SK-N-SH treated with all-trans-retinoic acid at 6 μM for 48 hours (cell line): Measurements from ENCODE around the gene FAM20C.

Experiments used
- ATAC-seq: fragments of 200-7000 bp; cut with Tn5 transposase; 3 replicates; pipeline ENCODE4 v1.9.1; 2020; ENCODE audit warnings: mild to moderate bottlenecking, moderate library complexity
- ARNTL ChIP-seq: fragments of 450-650 bp; formaldehyde crosslinking; IDR thresholded peaks from 2 replicates; pipeline ENCODE4 v1.5.0; 2020; ENCODE audit warnings: low read depth, mild to moderate bottlenecking, moderate library complexity, borderline replicate concordance
- CSDC2 ChIP-seq: fragments of 250-450 bp; sonication (Bioruptor Pico); IDR thresholded peaks from 2 replicates; pipeline ENCODE4 v1.5.0; 2020; ENCODE audit warnings: mild to moderate bottlenecking, moderate library complexity
- CSRNP3 ChIP-seq: fragments of 250-450 bp; sonication (Bioruptor Pico); IDR thresholded peaks from 2 replicates; pipeline ENCODE4 v1.5.1; 2021; ENCODE audit warnings: mild to moderate bottlenecking, moderate library complexity
- GLIS3 ChIP-seq: fragments of 250-450 bp; sonication (Bioruptor Pico); IDR thresholded peaks from 2 replicates; pipeline ENCODE4 v1.5.0; 2020; ENCODE audit warnings: mild to moderate bottlenecking, moderate library complexity
- ISL1 ChIP-seq: fragments of 250-450 bp; sonication (Bioruptor Pico); IDR thresholded peaks from 2 replicates; pipeline ENCODE4 v2.1.2; 2022; ENCODE audit warnings: mild to moderate bottlenecking, moderate library complexity
- OSR1 ChIP-seq: fragments of 250-450 bp; sonication (Bioruptor Pico); IDR thresholded peaks from 2 replicates; pipeline ENCODE4 v1.8.0; 2022; ENCODE audit warnings: moderate library complexity, mild to moderate bottlenecking, inconsistent platforms
- PPARA ChIP-seq: fragments of 250-450 bp; sonication (Bioruptor Pico); IDR thresholded peaks from 2 replicates; pipeline ENCODE4 v1.5.0; 2020; ENCODE audit warnings: mild to moderate bottlenecking, borderline replicate concordance
- RARB ChIP-seq: fragments of 250-450 bp; sonication (Bioruptor Pico); IDR thresholded peaks from 2 replicates; pipeline ENCODE4 v1.8.0; 2021; ENCODE audit warnings: mild to moderate bottlenecking, moderate library complexity
- SNAI2 ChIP-seq: fragments of 250-450 bp; sonication (Bioruptor Pico); IDR thresholded peaks from 2 replicates; pipeline ENCODE4 v1.5.0; 2020; ENCODE audit warnings: mild to moderate bottlenecking, moderate library complexity
- TCF4 ChIP-seq: fragments of 250-450 bp; sonication (Bioruptor Pico); IDR thresholded peaks from 2 replicates; pipeline ENCODE4 v1.8.0; 2021; ENCODE audit warnings: mild to moderate bottlenecking, moderate library complexity, borderline replicate concordance
- TOX ChIP-seq: fragments of 250-450 bp; sonication (Bioruptor Pico); IDR thresholded peaks from 2 replicates; pipeline ENCODE4 v1.8.0; 2021; ENCODE audit warnings: mild to moderate bottlenecking, moderate library complexity, borderline replicate concordance
- ZC3H10 ChIP-seq: fragments of 250-450 bp; sonication (Bioruptor Pico); IDR thresholded peaks from 2 replicates; pipeline ENCODE4 v1.5.1; 2021; ENCODE audit warnings: mild to moderate bottlenecking, moderate library complexity
- ZFP3 ChIP-seq: fragments of 250-450 bp; sonication (Bioruptor Pico); IDR thresholded peaks from 2 replicates; pipeline ENCODE4 v1.5.0; 2020; ENCODE audit warnings: mild to moderate bottlenecking, moderate library complexity
- ZFP30 ChIP-seq: fragments of 450-650 bp; formaldehyde crosslinking; IDR thresholded peaks from 2 replicates; pipeline ENCODE4 v1.5.0; 2022; ENCODE audit warnings: mild to moderate bottlenecking, moderate library complexity
- ZNF565 ChIP-seq: fragments of 450-650 bp; formaldehyde crosslinking; conservative IDR thresholded peaks from 2 replicates; pipeline ENCODE4 v1.5.0; 2020; ENCODE audit warnings: low read depth, mild to moderate bottlenecking, moderate library complexity
- ZNF70 ChIP-seq: fragments of 450-650 bp; formaldehyde crosslinking; IDR thresholded peaks from 2 replicates; pipeline ENCODE4 v1.5.0; 2020; ENCODE audit warnings: mild to moderate bottlenecking, moderate library complexity
- ZNF8 ChIP-seq: fragments of 450-650 bp; formaldehyde crosslinking; IDR thresholded peaks from 2 replicates; pipeline ENCODE4 v1.5.0; 2020; ENCODE audit warnings: mild to moderate bottlenecking, moderate library complexity
- TF ChIP-seq, protein P1 (sequence below): fragments of 250-450 bp; sonication (Bioruptor Pico); IDR thresholded peaks from 2 replicates; pipeline ENCODE4 v1.5.1; 2020; ENCODE audit warnings: low read depth, mild to moderate bottlenecking, moderate library complexity
- TF ChIP-seq, protein P2 (sequence below): fragments of 250-450 bp; sonication (Bioruptor Pico); IDR thresholded peaks from 2 replicates; pipeline ENCODE4 v1.8.0; 2021; ENCODE audit warnings: low read depth, mild to moderate bottlenecking, moderate library complexity, borderline replicate concordance
- TF ChIP-seq, protein P3 (sequence below): fragments of 250-450 bp; sonication (Bioruptor Pico); IDR thresholded peaks from 2 replicates; pipeline ENCODE4 v1.5.0; 2020; ENCODE audit warnings: mild to moderate bottlenecking, moderate library complexity

The FAM20C gene

GRCh38 chr7:152702-153391 lies 39.5 kb upstream of the FAM20C start:
- TF ChIP-seq ZNF8 (CRISPR knock-in tag): no peak
- TF ChIP-seq OSR1 (CRISPR knock-in tag): no peak
- TF ChIP-seq ZNF565 (CRISPR knock-in tag): no peak
- TF ChIP-seq TCF4 (CRISPR knock-in tag): no peak
- TF ChIP-seq ARNTL (CRISPR knock-in tag): no peak
- TF ChIP-seq ZNF70: no peak
- TF ChIP-seq CSRNP3 (CRISPR knock-in tag): no peak
- no peak for TF ChIP-seq CSDC2
- TF ChIP-seq, protein P1, sequence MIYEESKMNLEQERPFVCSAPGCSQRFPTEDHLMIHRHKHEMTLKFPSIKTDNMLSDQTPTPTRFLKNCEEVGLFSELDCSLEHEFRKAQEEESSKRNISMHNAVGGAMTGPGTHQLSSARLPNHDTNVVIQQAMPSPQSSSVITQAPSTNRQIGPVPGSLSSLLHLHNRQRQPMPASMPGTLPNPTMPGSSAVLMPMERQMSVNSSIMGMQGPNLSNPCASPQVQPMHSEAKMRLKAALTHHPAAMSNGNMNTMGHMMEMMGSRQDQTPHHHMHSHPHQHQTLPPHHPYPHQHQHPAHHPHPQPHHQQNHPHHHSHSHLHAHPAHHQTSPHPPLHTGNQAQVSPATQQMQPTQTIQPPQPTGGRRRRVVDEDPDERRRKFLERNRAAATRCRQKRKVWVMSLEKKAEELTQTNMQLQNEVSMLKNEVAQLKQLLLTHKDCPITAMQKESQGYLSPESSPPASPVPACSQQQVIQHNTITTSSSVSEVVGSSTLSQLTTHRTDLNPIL (CRISPR knock-in tag): no peak
- TF ChIP-seq, protein P2, sequence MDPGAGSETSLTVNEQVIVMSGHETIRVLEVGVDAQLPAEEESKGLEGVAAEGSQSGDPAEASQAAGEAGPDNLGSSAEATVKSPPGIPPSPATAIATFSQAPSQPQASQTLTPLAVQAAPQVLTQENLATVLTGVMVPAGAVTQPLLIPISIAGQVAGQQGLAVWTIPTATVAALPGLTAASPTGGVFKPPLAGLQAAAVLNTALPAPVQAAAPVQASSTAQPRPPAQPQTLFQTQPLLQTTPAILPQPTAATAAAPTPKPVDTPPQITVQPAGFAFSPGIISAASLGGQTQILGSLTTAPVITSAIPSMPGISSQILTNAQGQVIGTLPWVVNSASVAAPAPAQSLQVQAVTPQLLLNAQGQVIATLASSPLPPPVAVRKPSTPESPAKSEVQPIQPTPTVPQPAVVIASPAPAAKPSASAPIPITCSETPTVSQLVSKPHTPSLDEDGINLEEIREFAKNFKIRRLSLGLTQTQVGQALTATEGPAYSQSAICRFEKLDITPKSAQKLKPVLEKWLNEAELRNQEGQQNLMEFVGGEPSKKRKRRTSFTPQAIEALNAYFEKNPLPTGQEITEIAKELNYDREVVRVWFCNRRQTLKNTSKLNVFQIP (CRISPR knock-in tag): no peak
- TF ChIP-seq ISL1 (CRISPR knock-in tag): no peak
- TF ChIP-seq PPARA: no peak
- TF ChIP-seq ZFP3 (CRISPR knock-in tag): no peak
- TF ChIP-seq, protein P3, sequence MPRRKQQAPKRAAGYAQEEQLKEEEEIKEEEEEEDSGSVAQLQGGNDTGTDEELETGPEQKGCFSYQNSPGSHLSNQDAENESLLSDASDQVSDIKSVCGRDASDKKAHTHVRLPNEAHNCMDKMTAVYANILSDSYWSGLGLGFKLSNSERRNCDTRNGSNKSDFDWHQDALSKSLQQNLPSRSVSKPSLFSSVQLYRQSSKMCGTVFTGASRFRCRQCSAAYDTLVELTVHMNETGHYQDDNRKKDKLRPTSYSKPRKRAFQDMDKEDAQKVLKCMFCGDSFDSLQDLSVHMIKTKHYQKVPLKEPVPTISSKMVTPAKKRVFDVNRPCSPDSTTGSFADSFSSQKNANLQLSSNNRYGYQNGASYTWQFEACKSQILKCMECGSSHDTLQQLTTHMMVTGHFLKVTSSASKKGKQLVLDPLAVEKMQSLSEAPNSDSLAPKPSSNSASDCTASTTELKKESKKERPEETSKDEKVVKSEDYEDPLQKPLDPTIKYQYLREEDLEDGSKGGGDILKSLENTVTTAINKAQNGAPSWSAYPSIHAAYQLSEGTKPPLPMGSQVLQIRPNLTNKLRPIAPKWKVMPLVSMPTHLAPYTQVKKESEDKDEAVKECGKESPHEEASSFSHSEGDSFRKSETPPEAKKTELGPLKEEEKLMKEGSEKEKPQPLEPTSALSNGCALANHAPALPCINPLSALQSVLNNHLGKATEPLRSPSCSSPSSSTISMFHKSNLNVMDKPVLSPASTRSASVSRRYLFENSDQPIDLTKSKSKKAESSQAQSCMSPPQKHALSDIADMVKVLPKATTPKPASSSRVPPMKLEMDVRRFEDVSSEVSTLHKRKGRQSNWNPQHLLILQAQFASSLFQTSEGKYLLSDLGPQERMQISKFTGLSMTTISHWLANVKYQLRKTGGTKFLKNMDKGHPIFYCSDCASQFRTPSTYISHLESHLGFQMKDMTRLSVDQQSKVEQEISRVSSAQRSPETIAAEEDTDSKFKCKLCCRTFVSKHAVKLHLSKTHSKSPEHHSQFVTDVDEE (CRISPR knock-in tag): no peak
- no peak for TF ChIP-seq RARB
- no peak for ATAC-seq

GRCh38 chr7:153604-154003 lies 38.8 kb upstream of the FAM20C start:
- ATAC-seq: no peak
- TF ChIP-seq RARB (no peak), ARNTL (CRISPR knock-in tag) (no peak)

DNA sequence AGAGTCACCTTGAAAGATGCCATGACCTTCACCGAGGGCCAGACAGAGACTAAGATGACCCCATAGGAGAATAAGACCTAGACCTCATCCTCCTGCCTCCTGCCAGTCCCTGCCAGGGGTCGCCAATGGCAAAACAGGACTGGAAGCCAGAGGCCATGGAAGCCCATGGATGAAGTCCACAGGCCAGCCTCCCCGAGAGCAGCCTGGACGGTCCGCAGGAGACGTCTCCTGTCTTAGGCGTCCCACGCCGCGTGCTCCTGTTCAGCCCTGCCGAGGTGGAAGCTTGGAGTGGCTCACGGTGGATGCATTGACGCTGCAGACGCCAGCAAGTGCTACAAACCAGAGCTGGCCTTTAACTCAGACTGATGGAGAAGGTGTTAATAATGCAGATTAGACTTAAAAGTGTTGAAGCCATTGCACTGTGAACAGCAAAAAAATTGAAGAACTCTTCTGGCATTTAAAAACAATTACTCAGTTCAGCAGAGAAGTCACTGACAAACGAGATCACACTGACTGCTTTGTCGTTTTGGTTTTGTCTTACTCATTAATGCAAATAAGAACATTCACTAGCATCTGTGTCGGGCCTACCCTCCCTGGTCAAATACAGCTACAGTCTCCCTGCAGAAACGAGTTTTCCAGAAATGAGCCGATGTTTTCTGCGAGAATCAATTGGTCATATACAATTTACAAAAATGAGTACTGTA lies 38.1 kb upstream of the FAM20C start:
- no peak for ATAC-seq
- TF ChIP-seq, protein P3 (CRISPR knock-in tag): no peak
- TF ChIP-seq GLIS3: no peak
- no peak for TF ChIP-seq PPARA
- TF ChIP-seq, protein P2 (CRISPR knock-in tag): no peak
- TF ChIP-seq ARNTL (CRISPR knock-in tag): no peak
- TF ChIP-seq ZFP3 (CRISPR knock-in tag): no peak
- TF ChIP-seq ZNF565 (CRISPR knock-in tag): no peak
- no peak for TF ChIP-seq ZNF8 (CRISPR knock-in tag)
- no peak for TF ChIP-seq SNAI2
- TF ChIP-seq CSDC2: no peak
- TF ChIP-seq ZC3H10 (CRISPR knock-in tag): no peak
- TF ChIP-seq ISL1 (CRISPR knock-in tag): no peak
- TF ChIP-seq RARB: no peak
- no peak for TF ChIP-seq TOX (CRISPR knock-in tag)
- TF ChIP-seq ZFP30: no peak
- no peak for TF ChIP-seq CSRNP3 (CRISPR knock-in tag)
